Medulla oblongata (tissue), 1 donor: ENCODE measurements around the gene ERLEC1.
"Not testable (repeated sequence)": the region's sequence is repeated elsewhere in the genome, so short reads cannot be mapped to it uniquely, and the experiment has no call there.

Source experiments
- DNase-seq: peaks from one replicate; pipeline ENCODE4 v3.0.0-alpha.2; 2015; ENCODE audit errors: extremely low spot score

The ERLEC1 gene

DNA sequence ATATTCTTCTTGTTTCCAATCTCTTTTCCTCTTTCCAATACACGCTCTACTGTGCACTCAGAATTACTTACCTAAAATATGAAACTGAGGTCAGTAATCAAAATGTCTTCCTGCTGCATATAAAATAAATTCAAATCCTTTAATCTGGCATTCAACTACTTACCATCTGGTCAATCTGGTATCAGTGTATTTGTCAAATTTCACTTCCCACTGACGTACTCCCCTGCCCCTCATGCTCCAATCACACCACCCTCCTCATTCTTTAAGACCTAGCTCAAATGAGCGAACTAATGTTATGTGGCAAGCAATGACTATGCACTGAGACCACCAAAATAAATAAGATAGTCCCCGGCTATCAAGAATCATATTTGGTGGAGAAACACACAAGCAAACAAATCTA, 6.8 kb upstream of the ERLEC1 start:
- no peak for DNase-seq

DNA sequence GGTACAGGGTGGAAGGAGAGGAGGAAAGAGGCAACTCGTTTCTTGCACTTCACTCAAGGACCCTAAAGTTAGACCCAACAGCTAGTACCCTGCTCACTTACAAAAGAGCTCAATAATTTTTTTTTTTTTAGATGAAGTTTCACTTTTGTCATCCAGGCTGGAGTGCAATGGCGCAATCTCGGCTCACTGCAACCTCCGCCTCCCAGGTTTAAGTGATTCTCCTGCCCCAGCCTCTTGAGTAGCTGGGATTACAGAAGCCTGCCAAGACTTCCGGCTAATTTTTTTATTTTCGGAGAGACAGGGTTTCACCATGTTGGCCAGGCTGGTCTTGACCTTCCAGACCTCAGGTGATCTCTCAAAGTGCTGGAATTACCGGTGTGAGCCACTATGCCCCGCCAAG, 4.2 kb upstream of the ERLEC1 start:
- DNase-seq: no peak

DNA sequence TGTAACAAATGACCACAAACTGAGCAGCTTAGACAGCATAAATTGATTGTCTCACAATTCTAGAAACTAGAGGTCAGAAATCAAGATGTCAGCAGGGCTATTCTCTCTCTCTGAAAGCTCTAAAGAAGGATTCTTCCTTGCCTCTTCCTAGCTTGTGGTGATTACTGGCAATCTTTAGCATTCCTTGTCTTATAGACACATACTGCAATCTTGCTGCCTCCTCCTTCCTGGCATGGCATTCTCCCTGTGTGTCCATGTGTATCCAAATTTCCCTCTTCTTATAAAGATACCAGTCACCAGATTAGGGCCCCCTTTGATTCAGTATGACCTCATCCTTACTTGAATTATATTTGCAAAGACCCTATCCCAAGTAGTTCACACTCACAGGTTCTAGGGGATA, 2.4 kb upstream of the ERLEC1 start:
- no peak for DNase-seq

DNA sequence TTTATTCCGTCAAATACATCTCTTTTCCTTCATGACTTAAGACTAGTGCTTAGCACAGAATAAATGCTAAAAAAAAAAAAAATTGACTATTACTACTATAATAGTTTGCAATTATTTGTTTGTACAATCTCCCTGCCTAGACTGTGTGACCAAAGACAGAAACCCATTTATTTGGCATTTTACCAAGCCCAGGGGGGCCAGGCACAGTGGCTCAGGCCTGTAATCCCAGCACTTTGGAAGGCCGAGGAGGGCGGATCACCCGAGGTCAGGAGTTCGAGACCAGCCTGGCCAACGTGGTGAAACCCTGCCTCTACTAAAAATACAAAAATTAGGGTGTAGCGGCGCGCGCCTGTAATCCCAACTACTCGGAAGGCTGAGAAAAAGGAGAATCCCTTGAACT, 1.5 kb upstream of the ERLEC1 start:
- no peak for DNase-seq

DNA sequence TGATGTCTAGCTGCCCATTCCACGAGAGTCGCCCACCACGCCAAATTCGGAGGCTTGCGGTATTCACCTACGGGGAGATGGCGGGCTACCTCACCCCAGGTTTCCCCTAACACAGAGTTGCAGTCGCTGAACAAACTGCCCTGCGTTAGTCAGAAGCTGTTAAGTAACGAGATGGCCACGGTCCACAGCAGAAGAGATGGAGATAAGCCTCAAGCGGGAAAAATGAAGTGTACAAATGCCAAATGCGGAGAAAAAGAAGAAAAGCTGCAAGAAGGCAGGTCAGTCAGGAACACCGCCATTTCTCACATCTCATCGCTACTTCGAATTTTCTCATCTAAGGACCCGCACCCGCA, 516 bp upstream of the ERLEC1 start:
- DNase-seq: no peak

DNA sequence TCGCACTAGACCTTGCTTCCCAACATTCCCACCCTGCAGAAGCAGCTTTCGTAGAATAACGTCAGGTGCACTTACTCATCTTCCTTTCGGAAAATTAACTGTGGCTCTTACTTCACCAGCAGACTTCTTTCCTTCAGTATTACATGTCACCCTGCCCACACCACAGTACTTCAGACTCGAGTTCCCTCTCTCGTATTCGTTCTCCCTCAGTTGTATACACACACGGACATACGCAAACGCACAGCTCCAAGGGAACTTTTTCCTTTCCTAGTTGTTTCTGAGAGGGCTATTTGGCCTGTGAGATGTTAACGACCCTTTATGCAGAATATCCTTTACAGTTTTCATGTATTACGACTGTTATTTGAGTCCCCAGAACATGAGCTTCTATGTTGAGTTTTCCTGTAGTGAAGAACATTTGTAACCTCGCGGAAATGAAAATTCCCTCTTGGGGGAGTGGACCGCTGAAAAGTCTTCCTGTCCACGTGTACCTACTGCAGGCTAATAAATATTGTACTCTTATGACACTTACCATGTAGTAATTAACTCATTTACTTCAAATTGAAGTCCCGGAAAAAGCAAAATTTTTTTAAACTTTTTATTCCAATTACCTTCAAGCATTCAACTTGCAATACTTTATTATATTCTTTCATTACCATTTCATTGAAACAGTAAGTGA, 908 bp downstream of the ERLEC1 start:
- DNase-seq: no peak

DNA sequence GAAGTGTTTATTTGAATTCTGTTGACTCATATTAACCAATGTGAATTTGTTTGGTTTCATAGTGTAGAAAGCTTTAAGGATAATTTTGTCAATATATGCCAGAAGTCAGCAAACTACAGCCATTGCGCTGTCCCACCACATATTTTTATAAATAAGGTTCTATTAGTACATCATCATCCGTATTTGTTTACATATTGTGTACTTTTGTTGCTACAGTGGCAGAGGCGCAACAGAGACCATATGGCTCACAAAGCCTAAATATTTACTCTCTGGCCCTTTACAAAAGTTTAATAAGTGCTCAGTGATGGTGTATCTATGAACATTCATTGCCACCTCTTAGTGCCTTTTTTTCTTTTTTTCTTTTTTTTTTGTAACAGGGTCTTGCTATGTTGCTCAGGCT, 6.4 kb downstream of the ERLEC1 start:
- DNase-seq: no peak

DNA sequence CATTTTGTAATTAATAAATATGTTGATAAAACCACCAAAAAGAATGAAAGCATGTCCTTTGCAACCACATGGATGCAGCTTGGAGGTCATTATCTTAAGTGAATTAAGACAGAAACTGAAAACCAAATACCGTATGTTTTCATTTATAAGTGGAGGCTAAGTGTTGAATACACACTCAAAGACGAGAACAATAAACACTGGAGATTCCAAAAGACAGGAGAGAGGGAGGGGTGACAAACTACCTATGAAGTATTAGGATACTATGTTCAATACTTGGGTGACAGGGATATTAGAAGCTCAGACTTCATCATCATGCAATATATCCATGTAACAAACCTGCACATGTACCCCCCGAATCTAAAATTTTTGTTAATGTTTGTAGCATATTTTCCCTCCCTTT, 7.0 kb downstream of the ERLEC1 start:
- DNase-seq: no peak

DNA sequence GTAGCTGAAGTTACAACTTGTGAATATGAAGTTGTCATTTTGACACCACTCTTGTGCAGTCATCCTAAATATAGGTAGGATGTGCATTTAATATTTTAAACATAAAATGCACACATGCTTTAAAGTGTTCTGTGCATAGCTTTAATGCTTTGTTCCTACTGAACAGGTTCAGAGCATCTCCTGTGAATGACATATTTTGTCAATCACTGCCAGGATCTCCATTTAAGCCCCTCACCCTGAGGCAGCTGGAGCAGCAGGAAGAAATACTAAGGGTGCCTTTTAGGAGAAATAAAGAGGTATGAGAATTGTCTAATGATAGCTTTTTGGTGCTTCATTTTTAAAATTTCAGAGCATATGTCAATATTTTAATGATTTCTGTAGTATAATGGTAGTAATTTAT, 14.7 kb downstream of the ERLEC1 start:
- no peak for DNase-seq

DNA sequence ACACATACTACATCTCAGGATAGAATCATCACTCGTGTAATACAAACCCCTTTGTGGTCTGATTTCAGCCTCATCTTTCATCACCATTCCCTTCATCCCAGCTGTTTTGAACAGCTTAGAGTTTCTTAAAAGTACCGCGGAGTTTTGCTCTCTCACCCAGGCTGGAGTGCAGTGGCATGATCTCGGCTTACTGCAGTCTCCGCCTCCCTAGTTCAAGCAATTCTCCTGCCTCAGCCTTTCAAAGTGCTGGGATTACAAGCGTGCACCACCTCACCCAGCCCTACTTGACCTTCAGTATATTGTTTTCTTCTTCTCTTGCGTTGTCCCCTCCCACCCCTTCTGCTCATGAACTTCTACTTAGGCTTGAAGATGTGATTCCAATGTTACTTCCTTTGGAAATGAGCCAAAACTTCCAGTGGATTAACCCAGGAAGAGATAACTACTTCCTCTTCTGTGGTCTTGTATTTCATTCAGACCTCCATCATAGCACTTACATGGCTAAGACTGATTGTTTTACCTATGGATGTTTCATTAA, 15.8 kb downstream of the ERLEC1 start:
- no peak for DNase-seq

DNA sequence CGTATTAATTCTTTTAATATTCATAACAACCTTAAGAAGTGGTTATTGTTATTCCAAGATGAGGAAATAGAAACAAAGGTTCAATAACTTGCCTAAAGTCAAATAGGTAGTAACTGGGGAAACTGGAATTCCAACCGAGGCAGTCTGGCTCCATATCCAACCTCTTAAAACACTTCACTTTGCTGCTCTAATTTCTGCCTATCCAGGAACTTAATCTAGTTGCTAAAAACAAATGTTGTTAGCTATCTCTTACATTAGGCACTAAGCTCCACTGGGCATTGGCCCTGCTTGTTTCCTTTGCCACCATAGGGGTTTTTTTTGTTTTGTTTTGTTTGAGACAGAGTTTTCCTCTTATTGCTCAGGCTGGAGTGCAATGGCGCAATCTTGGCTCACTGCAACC, 24.8 kb downstream of the ERLEC1 start:
- no peak for DNase-seq

DNA sequence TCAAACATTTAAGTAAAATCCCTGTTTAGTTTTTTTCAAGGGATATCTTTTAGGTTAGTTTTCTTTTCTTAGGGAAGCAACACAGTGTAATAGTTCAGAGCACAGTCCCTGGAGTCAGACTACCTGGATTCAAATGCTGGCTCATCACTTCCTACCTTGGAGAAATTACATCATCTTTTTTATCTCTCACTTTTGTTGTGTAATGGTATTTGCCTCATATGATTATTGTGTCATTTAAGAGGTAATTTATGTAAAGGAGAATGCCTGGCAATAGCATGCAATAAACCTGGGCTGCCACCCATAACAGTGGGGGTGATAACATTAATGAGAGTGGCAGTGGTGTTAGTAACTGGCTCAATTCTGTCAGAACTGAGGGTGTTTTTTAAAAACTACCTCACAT, 26.3 kb downstream of the ERLEC1 start:
- DNase-seq: no peak

DNA sequence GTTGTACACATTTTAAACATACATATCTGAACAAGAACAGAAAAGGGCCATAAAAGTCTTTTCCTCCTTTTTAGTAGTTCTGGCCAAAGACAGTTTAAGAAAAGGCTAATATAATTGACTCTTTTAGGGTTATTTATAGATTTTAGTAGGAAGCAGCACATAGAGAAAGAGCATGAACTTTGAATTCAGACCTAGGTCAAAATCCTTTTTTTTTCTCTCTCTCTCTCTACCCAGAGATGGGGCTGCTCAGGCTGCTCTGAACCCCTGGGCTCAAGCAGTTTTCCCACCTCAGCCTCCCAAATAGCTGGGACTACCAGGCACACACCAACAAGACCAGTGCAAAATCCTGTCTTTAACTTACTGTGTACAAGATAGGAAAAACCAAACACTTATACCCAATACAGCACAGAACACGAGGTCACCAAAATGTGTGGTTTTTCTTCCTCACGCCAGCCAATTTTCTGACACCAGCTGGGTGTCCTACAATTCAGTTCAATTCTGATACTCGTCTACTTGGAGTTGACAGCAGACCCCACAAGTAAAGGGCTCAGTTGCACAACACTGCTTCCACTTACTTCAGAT, 32.1 kb downstream of the ERLEC1 start:
- DNase-seq: no peak

DNA sequence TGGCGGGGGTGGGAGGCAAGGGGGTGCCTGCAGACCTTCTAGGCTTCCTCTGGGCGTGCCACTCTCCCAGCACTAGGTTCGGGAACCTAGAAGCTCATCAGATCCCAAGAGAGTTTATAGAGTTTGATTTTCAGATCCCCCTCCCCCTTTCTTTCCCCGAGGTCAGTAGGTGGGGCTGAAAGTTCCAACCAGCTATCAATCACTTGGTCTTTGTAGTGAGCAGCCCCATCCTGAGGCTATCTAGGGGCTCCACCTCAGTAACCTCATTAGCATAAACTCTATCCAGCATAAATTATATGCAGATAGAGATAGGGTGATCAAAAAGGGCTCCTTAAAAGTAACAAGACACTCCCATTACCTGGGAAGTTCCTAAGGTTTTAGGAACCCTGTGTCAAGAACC, 32.8 kb downstream of the ERLEC1 start:
- DNase-seq: no peak

DNA sequence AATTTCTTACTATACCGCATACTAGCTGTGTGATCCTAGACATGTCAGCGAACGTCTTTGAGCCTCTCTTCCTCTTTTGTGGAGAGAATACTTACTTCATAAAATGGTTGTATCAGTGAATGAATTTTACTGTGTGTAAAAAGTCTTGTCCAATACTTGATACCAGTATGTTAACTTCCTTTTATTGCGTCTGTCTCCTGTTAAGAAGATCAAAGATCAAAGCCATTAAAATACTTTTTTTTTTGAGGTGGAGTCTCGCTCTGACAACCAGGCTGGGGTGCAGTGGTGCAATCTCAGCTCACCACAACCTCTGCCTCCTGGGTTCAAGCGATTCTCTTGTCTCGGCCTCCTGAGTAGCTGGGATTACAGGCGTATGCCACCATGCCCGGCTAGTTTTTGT, 33.2 kb downstream of the ERLEC1 start:
- no peak for DNase-seq

DNA sequence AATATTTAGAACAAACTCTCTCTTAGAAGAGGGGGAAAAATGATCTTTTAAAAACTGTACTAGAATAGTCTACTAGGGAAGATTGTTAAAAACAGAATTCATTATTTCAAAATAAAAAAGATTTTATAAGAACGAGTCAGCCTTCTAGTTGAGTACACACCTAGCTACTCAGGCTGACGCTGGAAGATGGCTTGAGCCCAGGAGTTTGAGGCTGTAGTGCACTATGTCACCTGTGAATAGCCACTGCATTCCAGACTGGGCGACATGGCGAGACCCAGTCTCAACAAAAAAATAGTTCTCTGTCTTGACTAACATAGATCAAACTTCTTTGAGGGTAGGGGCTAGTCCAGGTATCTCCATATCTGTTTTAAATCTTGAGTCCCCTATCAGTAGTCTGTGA, 33.9 kb downstream of the ERLEC1 start:
- DNase-seq: no peak

DNA sequence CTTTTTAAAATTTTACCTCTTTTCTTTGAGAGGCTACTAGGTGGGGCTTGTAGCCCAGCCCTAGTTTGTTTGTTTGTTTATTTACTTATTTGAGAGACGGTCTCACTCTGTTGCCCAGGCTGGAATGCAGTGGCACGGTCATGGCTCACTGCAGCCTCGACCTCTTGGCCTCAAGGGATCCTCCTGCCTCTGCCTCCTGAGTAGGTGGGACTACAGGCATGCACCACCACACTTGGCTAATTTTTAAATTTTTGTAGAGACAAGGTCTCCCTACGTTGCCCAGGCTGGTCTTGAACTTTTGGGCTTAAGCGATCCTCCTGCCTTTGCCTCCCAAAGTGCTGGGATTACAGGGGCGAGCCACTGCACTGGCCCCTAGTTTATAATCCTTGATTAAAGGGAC, 35.0 kb downstream of the ERLEC1 start:
- no peak for DNase-seq

DNA sequence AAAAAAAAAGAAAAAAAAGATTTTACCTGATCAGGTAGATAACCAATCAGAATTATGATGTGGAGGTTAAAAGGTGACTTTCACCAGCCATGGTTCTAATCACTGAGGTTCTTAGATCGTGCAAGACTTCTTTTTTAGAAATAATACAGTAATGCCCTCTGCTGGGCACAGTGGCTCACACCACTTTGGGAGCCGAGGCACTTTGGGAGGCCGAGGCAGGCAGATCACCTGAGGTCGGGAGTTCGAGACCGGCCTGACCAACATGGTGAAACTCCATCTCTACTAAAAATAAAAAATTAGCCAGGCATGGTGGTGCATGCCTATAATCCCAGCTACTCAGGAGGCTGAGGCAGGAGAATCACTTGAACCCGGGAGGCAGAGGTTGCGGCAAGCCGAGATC, 36.8 kb downstream of the ERLEC1 start:
- not testable (repeated sequence) for DNase-seq

DNA sequence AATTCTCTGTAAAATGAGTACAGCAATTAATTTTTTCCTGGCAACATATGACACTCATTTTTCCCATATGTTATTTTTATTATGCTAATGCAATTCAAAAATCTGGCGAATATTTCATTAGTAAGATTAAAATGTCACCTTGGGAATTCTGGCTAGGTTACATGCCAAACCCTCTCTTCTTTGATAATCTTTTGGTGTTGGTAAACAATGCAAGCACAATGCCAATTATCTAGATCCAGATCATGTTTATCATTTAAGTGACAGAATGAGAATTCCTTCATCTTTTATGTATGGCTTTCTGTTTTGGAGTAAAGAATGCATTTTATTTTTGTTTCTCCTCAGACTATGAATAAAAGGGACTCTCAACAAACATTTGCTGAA, 39.2 kb downstream of the ERLEC1 start:
- no peak for DNase-seq

DNA sequence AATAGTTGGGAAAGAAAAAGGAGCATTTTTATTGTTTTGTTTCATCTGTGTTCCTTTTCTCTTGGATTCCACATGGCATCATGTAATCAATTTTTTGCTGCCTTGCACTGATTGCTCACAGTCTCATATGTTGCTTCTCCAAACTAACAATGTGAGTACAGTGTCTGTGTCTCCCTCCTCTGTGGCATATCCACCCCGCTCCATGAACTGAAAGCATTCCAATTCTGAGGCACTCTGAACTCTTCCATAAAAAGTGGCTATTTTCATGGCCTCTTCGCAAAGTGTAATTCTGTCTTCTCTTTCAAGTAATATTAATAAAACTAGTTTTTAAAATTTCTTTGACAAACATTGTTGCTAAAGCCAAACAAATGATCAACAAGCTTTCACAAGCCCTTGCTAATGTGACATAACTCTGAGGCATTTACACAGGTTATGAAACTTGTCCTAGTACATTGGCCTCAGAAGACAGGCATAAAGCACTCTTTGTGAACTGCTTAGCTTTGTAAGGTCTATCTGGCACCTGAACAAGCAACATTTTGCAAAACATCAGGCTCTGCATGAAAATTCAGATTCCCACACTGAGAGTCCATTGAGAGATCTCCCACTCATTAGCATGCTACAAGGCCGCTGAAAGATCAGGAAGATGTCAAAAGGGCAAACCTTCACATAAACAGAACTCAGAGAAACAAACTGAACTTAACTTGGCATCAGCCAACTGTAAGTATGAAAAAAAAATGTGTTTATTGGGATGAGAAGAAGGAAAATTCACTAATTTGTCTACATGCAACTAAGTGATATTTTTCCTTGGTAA, 39.9 kb downstream of the ERLEC1 start:
- DNase-seq: peak; percentile 78

DNA sequence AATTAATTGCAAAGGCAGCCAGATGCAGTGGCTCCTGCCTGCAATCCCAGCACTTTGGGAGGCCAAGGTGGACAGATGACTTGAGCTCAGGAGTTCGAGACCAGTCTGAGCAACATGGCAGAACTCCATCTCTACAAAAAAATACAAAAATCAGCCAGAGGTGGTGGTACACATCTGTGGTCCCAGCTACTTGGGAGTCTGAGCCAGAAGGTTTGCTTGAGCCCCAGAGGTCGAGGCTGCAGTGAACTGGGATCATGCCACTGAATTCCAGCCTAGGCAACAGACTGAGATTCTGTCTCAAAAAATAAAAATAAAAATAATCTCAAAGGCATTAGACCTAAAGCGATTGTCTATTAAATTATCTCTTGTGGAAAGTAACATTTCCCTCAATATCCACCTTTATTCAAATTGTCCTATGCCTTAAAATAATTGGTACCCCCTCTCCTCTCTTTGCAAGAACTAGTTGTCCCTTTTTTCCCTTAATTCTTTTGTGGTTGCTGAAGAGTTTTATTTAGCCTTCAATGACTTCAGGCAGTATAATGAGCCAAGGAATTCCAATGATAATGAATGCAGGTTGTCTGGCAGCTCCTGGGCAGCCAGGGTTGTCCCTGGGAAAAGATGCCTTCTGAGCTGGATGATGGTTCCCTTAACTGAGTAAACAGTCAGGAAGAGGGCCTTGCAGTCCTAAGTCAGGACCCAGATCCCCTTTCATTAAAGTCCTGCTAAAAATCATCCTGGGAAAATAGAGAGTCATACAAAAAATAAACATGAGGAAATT, 40.7 kb downstream of the ERLEC1 start:
- DNase-seq: peak; percentile 56

DNA sequence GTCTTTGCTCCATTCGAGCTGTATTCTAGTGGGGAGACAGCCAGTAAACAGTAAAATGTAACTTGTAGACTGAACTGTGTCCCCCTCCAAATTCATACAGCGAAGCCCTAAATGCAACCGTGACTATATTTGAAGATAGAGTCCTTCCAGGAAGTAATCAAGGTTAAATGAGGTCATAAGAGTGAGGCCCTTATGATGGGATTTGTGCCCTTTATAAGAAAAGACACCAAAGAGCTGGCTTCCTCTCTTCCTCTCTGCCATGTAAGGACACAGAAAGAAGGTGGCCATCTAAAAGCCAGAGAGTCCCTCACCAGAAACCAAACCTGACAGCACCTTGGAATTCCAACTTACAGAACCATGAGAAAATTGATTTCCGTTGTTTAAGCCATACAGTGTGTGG, 41.5 kb downstream of the ERLEC1 start:
- no peak for DNase-seq
